HFF-Myc (cell line): ENCODE results near the gene UCHL3.
A peak's percentile ranks its signal among the peaks of the same experiment; 100 is the strongest.

Experiments
- DNase-seq: peaks from one replicate; pipeline ENCODE4 v3.0.0-alpha.2; 2011; ENCODE audit warnings: low read depth; ENCODE audit errors: extremely low read depth
- H3K4me3 ChIP-seq: replicated peaks from 2 replicates; pipeline ENCODE4 v1.5.1; 2011; ENCODE audit warnings: low read depth, mild to moderate bottlenecking, control low read depth, low read length
- CTCF ChIP-seq: IDR thresholded peaks from 2 replicates; pipeline ENCODE4 v1.5.1; 2012; ENCODE audit warnings: mild to moderate bottlenecking, low read depth, low read length, control low read depth; ENCODE audit errors: missing control alignments

Gene UCHL3

GRCh38 chr13:75636436-75637180, 87.0 kb downstream of the UCHL3 start:
- TF ChIP-seq CTCF = no peak

DNA sequence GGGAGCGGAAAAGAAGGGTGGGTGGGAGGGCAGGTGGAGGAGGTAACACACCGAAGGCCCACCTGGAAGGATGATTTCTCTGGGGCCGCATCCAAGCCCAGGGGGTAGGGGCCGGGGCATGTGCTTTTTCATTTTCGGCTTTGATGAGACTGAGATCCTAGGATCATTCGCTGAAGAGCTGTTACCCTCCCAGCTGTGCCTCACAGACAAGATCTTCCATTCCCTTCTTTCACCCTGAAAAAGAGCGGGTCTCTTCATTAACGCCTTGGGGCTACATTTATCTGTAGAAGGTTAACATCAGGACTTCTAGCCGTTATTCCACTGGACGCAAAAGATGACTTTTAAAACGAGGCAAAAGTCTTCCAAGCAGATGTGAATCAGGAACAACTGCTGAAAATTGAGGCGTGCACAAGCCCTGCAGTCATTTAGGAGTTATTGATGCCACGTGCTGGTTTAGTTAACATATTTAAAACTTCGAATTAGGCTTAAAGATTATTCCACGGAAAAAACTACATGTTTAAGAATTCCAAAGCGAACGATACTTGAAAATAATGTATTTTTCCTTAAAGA, 87.7 kb downstream of the UCHL3 start:
- no peak for TF ChIP-seq CTCF
- no peak for DNase-seq
- H3K4me3 ChIP-seq = peak overlapping the region; percentile 94

More at GRCh38 chr13:75636436-75637180, 87.0 kb downstream of the UCHL3 start:
- DNase-seq = no peak
- H3K4me3 ChIP-seq = peak overlapping the region; percentile 94

DNA sequence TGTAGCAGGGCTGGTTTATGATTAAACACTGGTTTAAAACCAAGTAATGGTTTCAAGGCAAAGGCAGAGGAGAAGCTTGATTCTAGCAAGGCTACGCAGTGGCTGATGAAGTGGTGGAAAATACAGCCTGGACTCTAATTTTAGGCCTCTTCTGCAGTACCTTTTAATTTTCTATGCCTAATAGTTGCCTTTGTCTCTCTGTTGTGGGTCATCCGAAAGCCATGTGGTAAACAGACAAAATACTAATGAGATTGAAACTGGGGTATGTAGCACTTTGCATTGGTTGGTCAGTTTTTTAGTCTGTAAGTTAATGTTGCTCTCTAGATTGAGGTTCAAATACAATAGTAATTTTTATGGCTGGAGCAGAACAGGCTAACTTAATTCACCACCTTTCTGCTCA, 89.9 kb downstream of the UCHL3 start:
- peak overlapping the region; percentile 94 for H3K4me3 ChIP-seq
- no peak for DNase-seq
- no peak for TF ChIP-seq CTCF

DNA sequence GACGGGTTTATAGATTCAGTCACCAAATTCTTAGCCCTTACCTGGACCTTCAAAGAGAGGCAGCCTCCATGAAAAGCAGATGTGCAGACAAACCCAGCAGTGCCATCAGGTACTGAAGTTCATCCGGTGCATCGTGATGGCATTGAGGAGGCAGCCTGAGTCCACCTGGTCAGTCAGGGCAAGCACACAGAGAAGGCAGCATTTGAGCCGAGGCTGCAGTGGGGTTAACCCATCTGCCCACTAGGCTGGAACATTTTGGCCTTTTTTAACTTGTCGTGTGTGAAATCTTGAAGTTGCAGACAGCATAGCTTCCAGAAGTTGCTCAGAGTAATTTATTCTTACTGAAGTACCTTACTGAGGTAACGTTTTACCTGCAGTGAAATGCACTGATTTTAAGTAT, 91.4 kb downstream of the UCHL3 start:
- H3K4me3 ChIP-seq = no peak overlapping the region
- no peak for TF ChIP-seq CTCF
- DNase-seq = no peak

- H3K4me3 ChIP-seq = no peak overlapping the region
- TF ChIP-seq CTCF = no peak
- no peak for DNase-seq
These were observed 93.6 kb downstream of the UCHL3 start for GRCh38 chr13:75643182-75643581.

DNA sequence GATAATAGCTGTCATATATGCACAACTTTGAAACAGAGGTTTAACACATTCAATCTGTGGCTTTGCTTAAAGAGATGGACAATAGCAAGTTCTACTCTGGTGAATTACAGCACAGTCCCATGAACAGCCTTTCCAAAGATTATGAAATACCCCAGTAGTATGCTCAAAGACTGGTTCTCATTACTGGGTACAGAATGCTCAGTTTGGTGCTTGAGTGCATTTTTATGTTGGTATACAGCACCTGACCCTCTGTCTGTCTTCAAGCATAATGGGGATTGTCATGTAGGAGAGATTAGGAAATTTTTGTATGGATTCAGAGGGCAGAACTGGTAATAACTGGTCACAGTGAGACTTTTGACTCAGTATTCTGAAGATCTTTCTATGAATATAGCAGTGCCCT, 94.1 kb downstream of the UCHL3 start:
- TF ChIP-seq CTCF = no peak
- DNase-seq = no peak
- H3K4me3 ChIP-seq = no peak overlapping the region
